K562 (cell line): ENCODE measurements around the gene PMP22. TPM values are rescaled to one million over a fixed set of nuclear protein-coding genes. Genes with fewer than 3 reads are reported as not detected.

Experiments used
- ATAC-seq: fragments of 200-7000 bp; cut with Tn5 transposase; 3 replicates; pipeline ENCODE4 v1.9.1; 2020; ENCODE audit warnings: moderate library complexity
- BruUV-seq: library from RNA; stranded (reverse); fragments of 400-500 nt; replicated peaks from 2 replicates; lab custom pipeline; 2021; lab: Mats Ljungman, UMichigan
- CTCF ChIA-PET: fragments of 300-600 bp; formaldehyde crosslinking; extraction: SDS; loops from one replicate; lab custom pipeline; 2021; ENCODE audit warnings: low intra/inter-chr PET ratio; lab: Yijun Ruan, JAX
- POLR2A ChIA-PET: fragments of 300-600, 350-650 bp; sonication (Branson Sonifier 250); formaldehyde crosslinking; extraction: SDS; loops from one replicate; lab custom pipeline; 2021; ENCODE audit warnings: antibody characterized with exemption, inconsistent platforms; lab: Yijun Ruan, JAX
- DNase-seq, 4 experiments: peaks; one replicate each; pipeline versions ENCODE4 v3.0.0 to v3.0.0-alpha.2; 2011 to 2018; ENCODE audit warnings: low spot score in 3 of 4, mixed read lengths in 3 of 4; ENCODE audit errors: extremely low read depth in 1 of 4
- FAIRE-seq: peaks from 2 replicates; lab custom pipeline; 2011; peaks lifted over from hg19 to GRCh38; lab: Jason Lieb, UNC
- H2AFZ ChIP-seq: 2 replicates; pipeline ENCODE4 v1.6.0; 2011; ENCODE audit warnings: low read depth, low read length, control low read depth, inconsistent platforms
- H3K27ac ChIP-seq: fragments of 200-600 bp; 3 replicates; pipeline ENCODE4 v1.8.0; 2011; ENCODE audit warnings: low read depth, mild to moderate bottlenecking, control low read depth, inconsistent platforms, low read length, moderate library complexity, mixed read lengths; ENCODE audit errors: extremely low read depth
- H3K27me3 ChIP-seq, 2 experiments: fragments of 300-600 bp in 1 of 2; 2 replicates in 1 of 2; 3 replicates in 1 of 2; pipeline versions ENCODE4 v1.6.0 to v1.8.0; 2011; ENCODE audit warnings: inconsistent platforms in 2 of 2, low read length in 2 of 2, mild to moderate bottlenecking in 1 of 2, mixed read lengths in 1 of 2, moderate library complexity in 1 of 2; ENCODE audit not compliant: control insufficient read depth in 2 of 2, insufficient read depth in 2 of 2
- H3K36me3 ChIP-seq: fragments of 300-600 bp; 3 replicates; pipeline ENCODE4 v1.8.0; 2011; ENCODE audit warnings: mild to moderate bottlenecking, low read length, inconsistent platforms; ENCODE audit not compliant: control insufficient read depth, insufficient read depth
- H3K4me1 ChIP-seq, 2 experiments: fragments of 200-600 bp in 1 of 2; replicated peaks in 1 of 2; 2 replicates in 1 of 2; 3 replicates in 1 of 2; pipeline versions ENCODE4 v1.5.1 to v1.8.0; 2011; ENCODE audit warnings: inconsistent platforms in 2 of 2, low read length in 2 of 2, mild to moderate bottlenecking in 1 of 2, mixed read lengths in 1 of 2, moderate library complexity in 1 of 2; ENCODE audit not compliant: control insufficient read depth in 2 of 2, insufficient read depth in 2 of 2
- H3K4me2 ChIP-seq: 2 replicates; pipeline ENCODE4 v1.6.1; 2011; ENCODE audit warnings: low read length, control low read depth, inconsistent platforms, mixed read lengths; ENCODE audit not compliant: insufficient read depth
- H3K4me3 ChIP-seq: fragments of 200-600 bp; sonication (generic), shearing (Covaris generic); 2 replicates; pipeline ENCODE4 v1.5.1; 2016; ENCODE audit warnings: control low read depth, inconsistent platforms
- H3K79me2 ChIP-seq: fragments of 200-600 bp; 3 replicates; pipeline ENCODE4 v1.8.0; 2011; ENCODE audit warnings: low read length, inconsistent platforms; ENCODE audit not compliant: control insufficient read depth, insufficient read depth
- H3K9ac ChIP-seq, 2 experiments: 2 replicates each; pipeline versions ENCODE4 v1.6.0 to v1.6.1; 2011; ENCODE audit warnings: low read depth in 2 of 2, low read length in 2 of 2, control low read depth in 1 of 2, inconsistent platforms in 1 of 2, mild to moderate bottlenecking in 1 of 2, mixed read lengths in 1 of 2; ENCODE audit not compliant: insufficient read depth in 1 of 2
- H3K9me1 ChIP-seq: one replicate; pipeline ENCODE4 v1.6.0; 2011; ENCODE audit warnings: inconsistent platforms, mild to moderate bottlenecking, low read length, moderate library complexity; ENCODE audit not compliant: control insufficient read depth, insufficient read depth
- H3K9me3 ChIP-seq: replicated peaks from 2 replicates; pipeline ENCODE4 v1.5.1; 2011; ENCODE audit warnings: low read depth, low read length, inconsistent platforms; ENCODE audit not compliant: control insufficient read depth, insufficient read depth
- H4K20me1 ChIP-seq: replicated peaks from 2 replicates; pipeline ENCODE4 v1.6.1; 2011; ENCODE audit warnings: low read length, inconsistent platforms, mixed read lengths; ENCODE audit not compliant: control insufficient read depth, insufficient read depth
- ATF3 ChIP-seq, 2 experiments: fragments of 450-650 bp in 1 of 2; sonication (generic) in 1 of 2; formaldehyde crosslinking in 1 of 2; IDR thresholded peaks in 1 of 2; conservative IDR thresholded peaks in 1 of 2; 2 replicates each; pipeline versions ENCODE4 v1.6.1 to v1.8.1; 2016 to 2023; ENCODE audit warnings: mild to moderate bottlenecking in 2 of 2, moderate library complexity in 2 of 2, inconsistent platforms in 1 of 2, missing genetic modification reagents in 1 of 2
- C11orf30 ChIP-seq: fragments of 450-650 bp; IDR thresholded peaks from 2 replicates; pipeline ENCODE4 v1.6.1; 2016; ENCODE audit warnings: low read depth, mild to moderate bottlenecking
- FOSL1 ChIP-seq: fragments of 200-800 bp; sonication (Bioruptor generic); conservative IDR thresholded peaks from 2 replicates; pipeline ENCODE4 v1.6.1; 2016; ENCODE audit warnings: missing genetic modification characterization, missing compliant biosample characterization
- HNRNPH1 ChIP-seq: fragments of 200-400 bp; formaldehyde crosslinking; optimal IDR thresholded peaks from 2 replicates; pipeline ENCODE3; 2017; ENCODE audit warnings: low read depth, mild to moderate bottlenecking, low read length, moderate library complexity
- MAFG ChIP-seq: fragments of 450-650 bp; conservative IDR thresholded peaks from 2 replicates; pipeline ENCODE4 v1.6.1; 2016; ENCODE audit warnings: missing genetic modification characterization, missing compliant biosample characterization
- MAFK ChIP-seq: IDR thresholded peaks from 2 replicates; pipeline ENCODE4 v1.6.1; 2011; ENCODE audit warnings: low read length, improper control_type of control experiment
- NFE2 ChIP-seq: IDR thresholded peaks from 2 replicates; pipeline ENCODE4 v1.6.1; 2014; ENCODE audit warnings: antibody characterized with exemption, low read depth
- USF1 ChIP-seq: sonication (generic); formaldehyde crosslinking; IDR thresholded peaks from 2 replicates; pipeline ENCODE4 v1.9.0; 2022; ENCODE audit warnings: mild to moderate bottlenecking, missing genetic modification reagents
- ZBTB34 ChIP-seq: fragments of 250-450 bp; sonication (Bioruptor Pico); IDR thresholded peaks from 2 replicates; pipeline ENCODE4 v1.8.0; 2021; ENCODE audit warnings: mild to moderate bottlenecking, moderate library complexity
- ZNF316 ChIP-seq: fragments of 450-650 bp; IDR thresholded peaks from 2 replicates; pipeline ENCODE4 v1.6.1; 2016
- ZNF347 ChIP-seq: fragments of 450-650 bp; formaldehyde crosslinking; IDR thresholded peaks from 2 replicates; pipeline ENCODE4 v1.4.0; 2020; ENCODE audit warnings: low read depth, mild to moderate bottlenecking, moderate library complexity
- ZNF384 ChIP-seq: IDR thresholded peaks from 2 replicates; pipeline ENCODE4 v1.6.1; 2012; ENCODE audit warnings: low read depth, low read length, improper control_type of control experiment
- ZNF586 ChIP-seq: fragments of 450-650 bp; formaldehyde crosslinking; conservative IDR thresholded peaks from 2 replicates; pipeline ENCODE4 v1.4.0; 2020; ENCODE audit warnings: mild to moderate bottlenecking, moderate library complexity
- WGBS: fragments of 100-300 bp; shearing (Covaris generic); methylation state at CpG from one replicate; pipeline ENCODE4 v1.1.6; 2016; ENCODE audit warnings: low coverage, mixed read lengths; ENCODE audit not compliant: insufficient coverage; ENCODE audit errors: missing lambda C conversion rate; 5-methylcytosine and 5-hydroxymethylcytosine counted together
- in situ Hi-C: fragments of 300-500 bp; cut with MboI; formaldehyde crosslinking; loops from 4 replicates; pipeline ENCODE4 v1.15.0; 2018; ENCODE audit warnings: inconsistent platforms, mixed read lengths
- intact Hi-C: fragments of 100-400 bp; cut with micrococcal nuclease; formaldehyde crosslinking; loops from 2 replicates; pipeline ENCODE4 v1.14.2; 2022
- polyA plus RNA-seq, 8 experiments: library from polyadenylated mRNA; depleted of rRNA in 4 of 8; stranded (reverse) in 5 of 8; unstranded in 3 of 8; fragments of >200 nt; fragmentation: Nextera tagmentation in 2 of 8; fragmentation: Illumina TruSeq in 1 of 8; extraction: Ambion mirVana in 2 of 8; extraction: Trizol in 1 of 8; gene quantifications; 2 replicates each; pipeline versions ENCODE4 v1.2.1 to v1.2.3, GENCODE V29; 2011 to 2014; ENCODE audit warnings: inconsistent platforms in 1 of 8, missing spikeins in 1 of 8
- total RNA-seq, 7 experiments: library from RNA; depleted of rRNA in 6 of 7; stranded (reverse); fragments of >200 nt in 6 of 7; fragmentation: Illumina TruSeq in 2 of 7; extraction: Trizol in 2 of 7; gene quantifications; 2 replicates each; pipeline versions ENCODE4 v1.2.1 to v1.2.3, GENCODE V29; 2011 to 2021; ENCODE audit warnings: low replicate concordance in 1 of 7

The PMP22 gene
- total and polyA plus RNA-seq, 9 of the 15 experiments (the other 6 are each of a cell fraction or from before 2014, with no cell fraction given), result 12.6 to 62.3 (median 25.8) TPM

GRCh38 chr17:15273141-15273793, 8.1 kb upstream of the PMP22 start:
- no peak for FAIRE-seq
- in situ Hi-C loops, result loop anchor here (25.0 kb wide), 1 partner anchor 689 kb away; no protein-coding TSS in a partner anchor
- no TSS peak for BruUV-seq

More at GRCh38 chr17:15273141-15273793, 8.1 kb upstream of the PMP22 start:
- no peak for ATAC-seq
- POLR2A ChIA-PET, result no interaction called here
- TF ChIP-seq ATF3 (IDR thresholded peaks at IDR 0.05), result 0 out of 2 replicates have a peak, but pooled peaks have one; percentile 11
- no peak for TF ChIP-seq ATF3 (CRISPR knock-in tag; conservative IDR thresholded peaks at IDR 0.05)
- peak; percentile 5; the same call in 1 of the 2 replicates for TF ChIP-seq ZNF316
- no peak for TF ChIP-seq ZNF384
- peak; percentile 65 for TF ChIP-seq MAFG
- no peak for TF ChIP-seq ZNF586 (CRISPR knock-in tag)
- peak; percentile 48; the same call in 1 of the 2 replicates for TF ChIP-seq C11orf30
- TF ChIP-seq NFE2, result peak; percentile 34; the same call in 1 of the 2 replicates
- TF ChIP-seq FOSL1 (tag), result peak; percentile 42; the same call in 1 of the 2 replicates
- peak; percentile 39; the same call in 1 of the 2 replicates for TF ChIP-seq MAFK
- TF ChIP-seq USF1 (CRISPR knock-in tag), result peak; percentile 39; the same call in 1 of the 2 replicates
- no peak for TF ChIP-seq ZBTB34 (CRISPR knock-in tag)
- no peak for TF ChIP-seq ZNF347 (CRISPR knock-in tag)
- TF ChIP-seq HNRNPH1, result no peak
- TF ChIP-seq, all 486 proteins: peak for 8
- CTCF ChIA-PET, result no interaction called here
- no peak overlapping the region for H3K9ac ChIP-seq
- H3K79me2 ChIP-seq, result no peaks in the 10 kb centered on the region
- H3K4me3 ChIP-seq, result no peak overlapping the region
- no peak for DNase-seq
- no peak overlapping the region for H3K27ac ChIP-seq
- 18% methylated on average over 5 of the region's 5 CpGs for WGBS
- no peak overlapping the region for H2AFZ ChIP-seq
- intact Hi-C loops, result no loop called here
- no peaks in the 10 kb centered on the region for H3K9me1 ChIP-seq
- H3K36me3 ChIP-seq, result no peaks in the 10 kb centered on the region
- no peaks in the 10 kb centered on the region for H4K20me1 ChIP-seq
- H3K4me1 ChIP-seq, result peaks cover 0 to 7% of the 10 kb centered on the region in 2 experiments; a peak in 3 of 5 replicates
- no peak overlapping the region for H3K4me2 ChIP-seq
- H3K27me3 ChIP-seq, result no peaks in the 10 kb centered on the region; a peak in 1 of 5 replicates
- no peaks in the 10 kb centered on the region for H3K9me3 ChIP-seq
